Measurements from ENCODE around the gene USP38. TPM values are rescaled to one million over a fixed set of nuclear protein-coding genes. Genes with fewer than 3 reads are reported as not detected.

The USP38 gene
- total and polyA plus RNA-seq, 2 donors (not counting 3 experiments of a cell fraction or from before 2014, with no cell fraction given) = 7.5 to 17.0 TPM

DNA sequence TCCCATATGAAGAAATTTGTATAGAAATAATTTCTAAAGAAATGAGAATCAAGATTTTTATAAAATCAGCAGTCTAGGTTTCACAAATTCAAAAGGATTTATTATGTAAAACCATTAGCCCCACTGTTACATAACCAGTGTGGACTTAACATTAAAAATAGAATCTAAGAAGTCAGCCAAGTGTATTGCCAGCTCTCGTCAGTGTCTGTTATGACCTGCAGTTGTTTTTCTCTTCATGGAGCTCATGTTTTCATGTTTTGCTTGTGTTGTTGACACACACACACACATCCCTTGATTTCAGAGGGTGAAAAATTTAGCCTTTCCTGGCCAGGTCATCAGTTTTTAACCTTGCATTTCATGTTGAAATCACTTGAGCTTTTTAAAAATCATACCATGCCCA is 39.5 kb downstream of the USP38 start:
- Histone ChIP-seq H3K27ac (ENCODE audit: insufficient read depth, low read depth, low read length) (no peak overlapping the region), H4K20me1 (replicated peaks; ENCODE audit: control insufficient read depth, extremely low read depth, insufficient read depth, low read length) (no peaks in the 10 kb centered on the region), H3K79me2 (ENCODE audit: control insufficient read depth, insufficient read depth, low read length) (no peaks in the 10 kb centered on the region), H3K4me2 (ENCODE audit: insufficient read depth, low read length) (no peak overlapping the region), H3K4me3 (replicated peaks in 1 of 3; ENCODE audit: insufficient read depth in 1 of 3, low read depth in 1 of 3, low read length in 3 of 3) (no peak overlapping the region), H2AFZ (ENCODE audit: low read depth, low read length) (no peak overlapping the region), H3K4me1 (ENCODE audit: control insufficient read depth, extremely low read depth, insufficient read depth, low read length) (no peaks in the 10 kb centered on the region), H3K9me1 (replicated peaks; ENCODE audit: control insufficient read depth, extremely low read depth, insufficient read depth, low read length) (no peaks in the 10 kb centered on the region), H3K9me3 (replicated peaks; ENCODE audit: control insufficient read depth, insufficient read depth, low read length) (no peaks in the 10 kb centered on the region), H3K27me3 (ENCODE audit: control insufficient read depth in 2 of 2, insufficient read depth in 2 of 2, low read length in 2 of 2) (no peaks in the 10 kb centered on the region), H3K9ac (replicated peaks; ENCODE audit: extremely low read depth, insufficient read depth, low read length) (no peak overlapping the region), H3K36me3 (ENCODE audit: control insufficient read depth in 2 of 2, extremely low read depth in 1 of 2, insufficient read depth in 2 of 2, low read length in 2 of 2) (peaks cover 0 to 3% of the 10 kb centered on the region in 2 experiments)
- ChIA-PET CTCF (interaction anchor here (1.0 to 1.2 kb wide), 2 partner anchors 18 to 22 kb away, joined by 3 read pairs; no protein-coding TSS in a partner anchor), POLR2A (interaction anchor here (0.7 kb wide), 1 partner anchor 32 kb away, joined by 3 read pairs; no protein-coding TSS in a partner anchor)
- intact Hi-C loops (cut with micrococcal nuclease) (no loop called here), dilution Hi-C loops (cut with MboI; ENCODE audit: extremely low pct_ligation_motif_present, low sequenced_read_pairs) (no loop called here)
- BruUV-seq (replicated peaks) = no TSS peak
- TF ChIP-seq, protein P1, sequence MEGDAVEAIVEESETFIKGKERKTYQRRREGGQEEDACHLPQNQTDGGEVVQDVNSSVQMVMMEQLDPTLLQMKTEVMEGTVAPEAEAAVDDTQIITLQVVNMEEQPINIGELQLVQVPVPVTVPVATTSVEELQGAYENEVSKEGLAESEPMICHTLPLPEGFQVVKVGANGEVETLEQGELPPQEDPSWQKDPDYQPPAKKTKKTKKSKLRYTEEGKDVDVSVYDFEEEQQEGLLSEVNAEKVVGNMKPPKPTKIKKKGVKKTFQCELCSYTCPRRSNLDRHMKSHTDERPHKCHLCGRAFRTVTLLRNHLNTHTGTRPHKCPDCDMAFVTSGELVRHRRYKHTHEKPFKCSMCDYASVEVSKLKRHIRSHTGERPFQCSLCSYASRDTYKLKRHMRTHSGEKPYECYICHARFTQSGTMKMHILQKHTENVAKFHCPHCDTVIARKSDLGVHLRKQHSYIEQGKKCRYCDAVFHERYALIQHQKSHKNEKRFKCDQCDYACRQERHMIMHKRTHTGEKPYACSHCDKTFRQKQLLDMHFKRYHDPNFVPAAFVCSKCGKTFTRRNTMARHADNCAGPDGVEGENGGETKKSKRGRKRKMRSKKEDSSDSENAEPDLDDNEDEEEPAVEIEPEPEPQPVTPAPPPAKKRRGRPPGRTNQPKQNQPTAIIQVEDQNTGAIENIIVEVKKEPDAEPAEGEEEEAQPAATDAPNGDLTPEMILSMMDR (IDR thresholded peaks at IDR 0.05; ENCODE audit: extremely low read depth in 1 of 2, insufficient read depth in 1 of 2, low read depth in 1 of 2, low read length in 2 of 2) = no peak
- TF ChIP-seq MYC (IDR thresholded peaks at IDR 0.05; ENCODE audit: low read depth, low read length) (no peak), FOS (IDR thresholded peaks at IDR 0.05; ENCODE audit: borderline replicate concordance, insufficient read depth, low read length) (no peak), POLR2A (IDR thresholded peaks at IDR 0.05; ENCODE audit: low read depth, low read length) (no peak), MAX (IDR thresholded peaks at IDR 0.05; ENCODE audit: insufficient read depth, insufficient read length) (no peak), EZH2 (IDR thresholded peaks at IDR 0.05; ENCODE audit: borderline replicate concordance, low read depth, low read length, severe bottlenecking) (no peak), GATA2 (IDR thresholded peaks at IDR 0.05; ENCODE audit: insufficient read depth, insufficient read length, low read depth, low read length) (no peak), POLR2AphosphoS5 (IDR thresholded peaks at IDR 0.05; ENCODE audit: insufficient read depth, low read depth, low read length) (no peak), JUN (IDR thresholded peaks at IDR 0.05; ENCODE audit: borderline replicate concordance, insufficient read depth, insufficient read length, low read depth) (no peak)
- FAIRE-seq (no peak), DNase-seq (ENCODE audit: low read depth, low spot score) (no peak)
